ENCODE results near the gene AHI1. TPM values are rescaled to one million over a fixed set of nuclear protein-coding genes. Genes with fewer than 3 reads are reported as not detected.
"Not testable (repeated sequence)": the region's sequence is repeated elsewhere in the genome, so short reads cannot be mapped to it uniquely, and the experiment has no call there.

Gene AHI1
- polyA plus RNA-seq, 2 donors: 3.9 to 8.8 TPM

GRCh38 chr6:135354407-135354806 is 143.1 kb downstream of the AHI1 start:
- H3K27me3 ChIP-seq (ENCODE audit: control insufficient read depth in 1 of 2, insufficient read depth in 2 of 2, low read length in 2 of 2): no peaks in the 10 kb centered on the region
- H3K27ac ChIP-seq (ENCODE audit: low read depth in 2 of 2, low read length in 1 of 2): no peak overlapping the region
- H3K4me1 ChIP-seq (ENCODE audit: control insufficient read depth in 2 of 2, insufficient read depth in 2 of 2, low read length in 1 of 2): no peaks in the 10 kb centered on the region
- no peak overlapping the region for H3K4me3 ChIP-seq (ENCODE audit: low read depth in 1 of 2, low read length in 2 of 2)
- no peaks in the 10 kb centered on the region for H3K36me3 ChIP-seq (ENCODE audit: control insufficient read depth in 2 of 2, insufficient read depth in 2 of 2, low read length in 1 of 2)
- H3K9me3 ChIP-seq (ENCODE audit: control insufficient read depth in 2 of 2, insufficient read depth in 1 of 2, low read depth in 1 of 2, low read length in 1 of 2): no peaks in the 10 kb centered on the region
- 74 to 88% methylated on average over 1 of the region's 1 CpG for WGBS, 2 donors

GRCh38 chr6:135353113-135353512 is 144.4 kb downstream of the AHI1 start:
- Histone ChIP-seq H3K4me1 (ENCODE audit: control insufficient read depth in 2 of 2, insufficient read depth in 2 of 2, low read length in 1 of 2) (no peaks in the 10 kb centered on the region), H3K27me3 (ENCODE audit: control insufficient read depth in 1 of 2, insufficient read depth in 2 of 2, low read length in 2 of 2) (no peaks in the 10 kb centered on the region), H3K9me3 (ENCODE audit: control insufficient read depth in 2 of 2, insufficient read depth in 1 of 2, low read depth in 1 of 2, low read length in 1 of 2) (no peaks in the 10 kb centered on the region), H3K27ac (ENCODE audit: low read depth in 2 of 2, low read length in 1 of 2) (no peak overlapping the region), H3K36me3 (ENCODE audit: control insufficient read depth in 2 of 2, insufficient read depth in 2 of 2, low read length in 1 of 2) (no peaks in the 10 kb centered on the region), H3K4me3 (ENCODE audit: low read depth in 1 of 2, low read length in 2 of 2) (no peak overlapping the region)
- 95 to 99% methylated on average over 2 of the region's 2 CpGs for WGBS, 2 donors

GRCh38 chr6:135351635-135352034 is 145.9 kb downstream of the AHI1 start:
- WGBS, 2 donors: 97 to 100% methylated on average over 1 of the region's 1 CpG
- Histone ChIP-seq H3K27me3 (ENCODE audit: control insufficient read depth in 1 of 2, insufficient read depth in 2 of 2, low read length in 2 of 2) (no peaks in the 10 kb centered on the region), H3K27ac (ENCODE audit: low read depth in 2 of 2, low read length in 1 of 2) (no peak overlapping the region), H3K9me3 (ENCODE audit: control insufficient read depth in 2 of 2, insufficient read depth in 1 of 2, low read depth in 1 of 2, low read length in 1 of 2) (no peaks in the 10 kb centered on the region), H3K4me1 (ENCODE audit: control insufficient read depth in 2 of 2, insufficient read depth in 2 of 2, low read length in 1 of 2) (no peaks in the 10 kb centered on the region), H3K36me3 (ENCODE audit: control insufficient read depth in 2 of 2, insufficient read depth in 2 of 2, low read length in 1 of 2) (no peaks in the 10 kb centered on the region), H3K4me3 (ENCODE audit: low read depth in 1 of 2, low read length in 2 of 2) (no peak overlapping the region)

- Histone ChIP-seq H3K27me3 (ENCODE audit: control insufficient read depth in 1 of 2, insufficient read depth in 2 of 2, low read length in 2 of 2) (no peaks in the 10 kb centered on the region), H3K27ac (ENCODE audit: low read depth in 2 of 2, low read length in 1 of 2) (no peak overlapping the region), H3K4me3 (ENCODE audit: low read depth in 1 of 2, low read length in 2 of 2) (no peak overlapping the region), H3K9me3 (ENCODE audit: control insufficient read depth in 2 of 2, insufficient read depth in 1 of 2, low read depth in 1 of 2, low read length in 1 of 2) (no peaks in the 10 kb centered on the region), H3K4me1 (ENCODE audit: control insufficient read depth in 2 of 2, insufficient read depth in 2 of 2, low read length in 1 of 2) (no peaks in the 10 kb centered on the region), H3K36me3 (ENCODE audit: control insufficient read depth in 2 of 2, insufficient read depth in 2 of 2, low read length in 1 of 2) (no peaks in the 10 kb centered on the region)
- WGBS, 2 donors: 88 to 95% methylated on average over 4 of the region's 4 CpGs
These were observed 149.7 kb downstream of the AHI1 start for GRCh38 chr6:135347887-135348286.

- no peaks in the 10 kb centered on the region for H3K36me3 ChIP-seq (ENCODE audit: control insufficient read depth in 2 of 2, insufficient read depth in 2 of 2, low read length in 1 of 2)
- no peak overlapping the region for H3K27ac ChIP-seq (ENCODE audit: low read depth in 2 of 2, low read length in 1 of 2)
- 89 to 92% methylated on average over 1 of the region's 1 CpG for WGBS, 2 donors
- no peaks in the 10 kb centered on the region for H3K4me1 ChIP-seq (ENCODE audit: control insufficient read depth in 2 of 2, insufficient read depth in 2 of 2, low read length in 1 of 2)
- H3K4me3 ChIP-seq (ENCODE audit: low read depth in 1 of 2, low read length in 2 of 2): no peak overlapping the region
- H3K27me3 ChIP-seq (ENCODE audit: control insufficient read depth in 1 of 2, insufficient read depth in 2 of 2, low read length in 2 of 2): no peaks in the 10 kb centered on the region
- H3K9me3 ChIP-seq (ENCODE audit: control insufficient read depth in 2 of 2, insufficient read depth in 1 of 2, low read depth in 1 of 2, low read length in 1 of 2): no peaks in the 10 kb centered on the region
These were observed 150.8 kb downstream of the AHI1 start for GRCh38 chr6:135346747-135347146.

GRCh38 chr6:135344526-135344925 is 153.0 kb downstream of the AHI1 start:
- H3K9me3 ChIP-seq (ENCODE audit: control insufficient read depth in 2 of 2, insufficient read depth in 1 of 2, low read depth in 1 of 2, low read length in 1 of 2): no peaks in the 10 kb centered on the region
- no peaks in the 10 kb centered on the region for H3K4me1 ChIP-seq (ENCODE audit: control insufficient read depth in 2 of 2, insufficient read depth in 2 of 2, low read length in 1 of 2)

GRCh38 chr6:135339920-135340319 is 157.6 kb downstream of the AHI1 start:
- not testable (repeated sequence) for H3K4me3 ChIP-seq (ENCODE audit: low read depth in 1 of 2, low read length in 2 of 2)

More at GRCh38 chr6:135344526-135344925, 153.0 kb downstream of the AHI1 start:
- no peaks in the 10 kb centered on the region for H3K36me3 ChIP-seq (ENCODE audit: control insufficient read depth in 2 of 2, insufficient read depth in 2 of 2, low read length in 1 of 2)
- no peaks in the 10 kb centered on the region for H3K27me3 ChIP-seq (ENCODE audit: control insufficient read depth in 1 of 2, insufficient read depth in 2 of 2, low read length in 2 of 2)
- H3K27ac ChIP-seq (ENCODE audit: low read depth in 2 of 2, low read length in 1 of 2): no peak overlapping the region
- no peak overlapping the region for H3K4me3 ChIP-seq (ENCODE audit: low read depth in 1 of 2, low read length in 2 of 2)

GRCh38 chr6:135334169-135334568 is 163.4 kb downstream of the AHI1 start:
- Histone ChIP-seq H3K27ac (ENCODE audit: low read depth in 2 of 2, low read length in 1 of 2) (no peak overlapping the region), H3K36me3 (ENCODE audit: control insufficient read depth in 2 of 2, insufficient read depth in 2 of 2, low read length in 1 of 2) (no peaks in the 10 kb centered on the region), H3K9me3 (ENCODE audit: control insufficient read depth in 2 of 2, insufficient read depth in 1 of 2, low read depth in 1 of 2, low read length in 1 of 2) (no peaks in the 10 kb centered on the region), H3K27me3 (ENCODE audit: control insufficient read depth in 1 of 2, insufficient read depth in 2 of 2, low read length in 2 of 2) (no peaks in the 10 kb centered on the region), H3K4me3 (ENCODE audit: low read depth in 1 of 2, low read length in 2 of 2) (no peak overlapping the region), H3K4me1 (ENCODE audit: control insufficient read depth in 2 of 2, insufficient read depth in 2 of 2, low read length in 1 of 2) (no peaks in the 10 kb centered on the region)
- 80 to 87% methylated on average over 3 of the region's 3 CpGs for WGBS, 2 donors

More at GRCh38 chr6:135339920-135340319, 157.6 kb downstream of the AHI1 start:
- not testable (repeated sequence) for H3K4me1 ChIP-seq (ENCODE audit: control insufficient read depth in 2 of 2, insufficient read depth in 2 of 2, low read length in 1 of 2); H3K27me3 ChIP-seq (ENCODE audit: control insufficient read depth in 1 of 2, insufficient read depth in 2 of 2, low read length in 2 of 2); H3K27ac ChIP-seq (ENCODE audit: low read depth in 2 of 2, low read length in 1 of 2); H3K36me3 ChIP-seq (ENCODE audit: control insufficient read depth in 2 of 2, insufficient read depth in 2 of 2, low read length in 1 of 2); H3K9me3 ChIP-seq (ENCODE audit: control insufficient read depth in 2 of 2, insufficient read depth in 1 of 2, low read depth in 1 of 2, low read length in 1 of 2)
- WGBS, 2 donors: 90 to 97% methylated on average over 8 of the region's 8 CpGs

GRCh38 chr6:135331002-135331401 is 166.5 kb downstream of the AHI1 start:
- no peaks in the 10 kb centered on the region for H3K27me3 ChIP-seq (ENCODE audit: control insufficient read depth in 1 of 2, insufficient read depth in 2 of 2, low read length in 2 of 2)
- H3K9me3 ChIP-seq (ENCODE audit: control insufficient read depth in 2 of 2, insufficient read depth in 1 of 2, low read depth in 1 of 2, low read length in 1 of 2): no peaks in the 10 kb centered on the region
- H3K4me3 ChIP-seq (ENCODE audit: low read depth in 1 of 2, low read length in 2 of 2): no peak overlapping the region
- 81 to 82% methylated on average over 2 of the region's 2 CpGs for WGBS, 2 donors
- no peak overlapping the region for H3K27ac ChIP-seq (ENCODE audit: low read depth in 2 of 2, low read length in 1 of 2)
- no peaks in the 10 kb centered on the region for H3K36me3 ChIP-seq (ENCODE audit: control insufficient read depth in 2 of 2, insufficient read depth in 2 of 2, low read length in 1 of 2)
- H3K4me1 ChIP-seq (ENCODE audit: control insufficient read depth in 2 of 2, insufficient read depth in 2 of 2, low read length in 1 of 2): no peaks in the 10 kb centered on the region

- no peaks in the 10 kb centered on the region for H3K4me1 ChIP-seq (ENCODE audit: control insufficient read depth in 2 of 2, insufficient read depth in 2 of 2, low read length in 1 of 2)
- no peaks in the 10 kb centered on the region for H3K36me3 ChIP-seq (ENCODE audit: control insufficient read depth in 2 of 2, insufficient read depth in 2 of 2, low read length in 1 of 2)
- no peaks in the 10 kb centered on the region for H3K9me3 ChIP-seq (ENCODE audit: control insufficient read depth in 2 of 2, insufficient read depth in 1 of 2, low read depth in 1 of 2, low read length in 1 of 2)
- H3K4me3 ChIP-seq (ENCODE audit: low read depth in 1 of 2, low read length in 2 of 2): no peak overlapping the region
- H3K27me3 ChIP-seq (ENCODE audit: control insufficient read depth in 1 of 2, insufficient read depth in 2 of 2, low read length in 2 of 2): no peaks in the 10 kb centered on the region
- H3K27ac ChIP-seq (ENCODE audit: low read depth in 2 of 2, low read length in 1 of 2): no peak overlapping the region
- WGBS, 2 donors: 85 to 86% methylated on average over 13 of the region's 13 CpGs
These were observed 167.4 kb downstream of the AHI1 start for GRCh38 chr6:135329851-135330803.

All from esophagus (tissue), 2 donors.